Measurements from ENCODE around the gene PEPD.
A peak's percentile ranks its signal among the peaks of the same experiment; 100 is the strongest.

PEPD gene

DNA sequence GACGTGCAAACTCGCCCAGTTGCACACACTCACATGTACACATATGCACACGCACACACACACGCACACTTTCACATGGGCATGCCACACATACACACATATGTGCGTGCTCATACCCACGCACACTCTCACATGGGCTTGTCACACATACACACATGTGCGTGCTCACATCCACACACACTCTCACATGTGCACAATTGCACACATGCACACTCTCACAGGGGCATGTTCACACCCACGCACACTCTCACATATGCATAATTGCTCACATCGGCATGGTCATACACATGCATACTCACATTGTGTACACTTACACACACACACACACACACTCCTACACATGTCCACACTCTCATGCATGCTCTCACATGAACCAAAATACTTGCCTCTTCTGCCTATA, 32.8 kb upstream of the PEPD start:
- no peak for TF ChIP-seq POLR2A (IDR thresholded peaks at IDR 0.05; ENCODE audit: low read depth, low read length)
- FAIRE-seq (no peak), DNase-seq (ENCODE audit: insufficient read length, low spot score) (no peak)

DNA sequence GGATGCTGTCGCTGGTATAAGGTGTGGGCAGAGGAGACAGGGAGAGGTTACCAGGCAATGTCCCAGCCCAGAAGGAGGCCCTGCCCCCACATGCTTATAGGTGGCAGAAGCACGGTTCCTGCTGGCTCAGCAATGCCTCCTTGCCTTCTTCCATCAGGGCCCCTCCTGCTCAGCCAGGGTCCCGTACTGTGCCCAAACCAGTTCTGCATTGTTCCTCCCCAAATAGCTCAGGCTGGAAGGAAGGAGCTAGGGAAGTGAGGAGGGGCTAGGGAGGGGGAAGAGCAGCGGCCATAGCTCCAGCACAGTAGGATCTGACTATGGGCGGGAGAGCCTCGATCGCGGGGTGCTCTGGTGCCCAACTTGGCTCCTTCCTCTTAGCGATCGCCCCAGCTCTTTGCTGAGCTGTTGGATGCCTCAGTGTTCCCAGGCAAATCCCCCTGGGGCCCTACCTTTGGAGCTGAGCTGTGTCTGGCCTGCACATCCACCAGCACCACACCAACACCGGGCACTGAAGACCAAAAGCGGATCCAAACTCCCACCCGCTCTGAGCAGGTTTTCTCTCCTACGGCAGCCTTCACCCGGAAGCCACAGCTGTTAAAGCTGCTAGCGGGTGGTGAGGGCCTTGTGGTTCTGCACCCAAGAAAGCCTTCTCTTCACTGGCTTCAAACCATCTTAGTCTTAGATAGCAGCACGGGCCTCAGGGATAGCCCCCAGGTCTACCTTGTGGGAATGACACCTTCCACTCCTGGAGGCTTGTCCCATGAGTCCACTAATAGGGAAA, 32.1 kb upstream of the PEPD start:
- DNase-seq (ENCODE audit: insufficient read length, low spot score) = no peak
- FAIRE-seq = no peak
- TF ChIP-seq POLR2A (IDR thresholded peaks at IDR 0.05; ENCODE audit: low read depth, low read length) = no peak

DNA sequence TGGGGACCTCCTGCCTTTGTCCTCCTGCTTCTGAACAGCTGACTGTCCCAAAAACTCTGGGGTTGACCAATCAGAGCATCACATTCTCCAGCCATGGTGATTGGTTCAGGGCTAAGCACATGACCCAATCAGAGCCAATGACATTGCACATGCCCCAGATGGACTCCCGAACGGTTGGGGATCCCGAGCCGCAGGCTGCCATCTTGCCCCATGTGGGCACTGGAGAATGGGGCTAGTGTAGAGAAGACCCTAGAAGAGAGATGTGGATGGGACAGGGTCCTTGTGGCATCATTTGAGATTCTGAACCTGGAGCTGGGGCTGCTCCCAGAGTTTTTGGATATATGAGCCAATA, 31.3 kb upstream of the PEPD start:
- FAIRE-seq = no peak
- TF ChIP-seq POLR2A (IDR thresholded peaks at IDR 0.05; ENCODE audit: low read depth, low read length) = no peak
- DNase-seq (ENCODE audit: insufficient read length, low spot score) = no peak

DNA sequence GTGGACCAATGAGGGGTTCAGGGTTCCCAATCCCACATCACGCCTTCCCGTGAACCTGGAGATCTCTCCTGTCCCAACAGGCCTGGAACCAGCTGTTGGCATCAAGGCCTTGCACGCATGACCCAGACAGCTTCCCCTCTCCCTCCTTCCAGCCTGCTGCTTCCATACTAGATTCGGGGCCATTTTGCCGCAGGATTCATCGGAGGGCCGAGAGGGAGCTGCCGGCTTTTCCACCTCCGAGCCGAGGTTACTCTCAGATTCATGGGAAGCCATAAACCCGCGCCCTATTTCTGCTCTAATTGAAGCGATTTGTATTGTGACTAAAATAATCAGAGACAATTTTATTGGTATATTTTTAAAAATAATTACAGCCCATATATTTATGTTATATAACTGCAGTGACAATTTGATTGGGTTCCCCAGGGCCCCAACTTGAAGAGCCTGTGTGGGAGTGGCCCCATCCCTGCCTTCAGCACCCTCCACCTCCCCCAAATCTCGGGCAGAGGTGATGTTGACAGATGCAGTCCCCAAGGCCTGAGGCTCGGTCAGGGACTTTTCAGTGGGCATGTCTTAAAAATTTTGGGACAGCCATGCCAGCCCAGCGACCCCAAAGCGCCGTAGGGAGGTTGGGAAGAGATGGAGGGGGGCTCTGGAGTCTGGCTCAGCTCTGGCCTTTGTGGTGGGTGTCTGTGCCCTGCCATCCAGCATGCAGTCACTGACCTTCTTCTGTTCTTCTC, 30.8 kb upstream of the PEPD start:
- TF ChIP-seq POLR2A (IDR thresholded peaks at IDR 0.05; ENCODE audit: low read depth, low read length) = no peak
- no peak for FAIRE-seq
- DNase-seq (ENCODE audit: insufficient read length, low spot score) = no peak

DNA sequence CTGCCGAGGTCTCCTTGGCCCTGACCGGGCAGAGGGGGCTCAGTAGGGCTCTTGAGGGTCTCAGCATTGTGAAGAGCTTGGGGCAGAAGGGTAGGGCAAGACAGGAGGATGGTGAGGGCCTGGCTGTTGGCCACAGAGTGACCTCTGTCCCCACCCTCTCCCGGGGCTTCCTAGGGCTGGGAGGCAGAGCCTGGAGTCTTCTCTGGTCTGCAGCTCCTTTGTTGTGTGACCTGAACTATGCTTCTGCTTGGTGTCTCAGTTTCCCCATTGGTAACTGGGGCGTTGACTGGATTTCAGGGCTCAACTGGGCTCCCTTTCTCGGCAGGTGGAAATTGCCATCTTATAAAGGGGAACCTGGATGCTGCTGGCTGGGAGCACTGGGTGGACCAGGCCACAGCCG, 30.1 kb upstream of the PEPD start:
- no peak for TF ChIP-seq POLR2A (IDR thresholded peaks at IDR 0.05; ENCODE audit: low read depth, low read length)
- FAIRE-seq (no peak), DNase-seq (ENCODE audit: insufficient read length, low spot score) (no peak)

DNA sequence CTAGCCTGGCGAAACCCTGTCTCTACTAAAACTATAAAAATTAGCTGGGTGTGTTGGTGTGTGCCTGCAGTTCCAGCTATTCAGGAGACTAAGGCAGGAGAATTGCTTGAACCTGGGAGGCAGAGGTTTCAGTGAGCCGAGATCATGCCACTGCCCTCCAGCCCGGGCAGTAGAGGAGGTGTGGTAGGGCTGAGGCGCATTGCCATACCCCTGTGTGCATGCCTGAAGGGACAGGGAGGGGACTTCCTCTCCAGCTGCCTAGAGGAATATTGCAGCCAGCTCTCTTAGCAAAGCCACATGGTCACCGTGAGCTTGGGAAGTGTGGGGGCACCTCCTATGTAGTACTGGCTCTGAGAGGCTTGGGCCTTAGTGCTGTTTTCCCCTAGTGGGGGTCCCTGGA, 29.2 kb upstream of the PEPD start:
- FAIRE-seq = no peak

DNA sequence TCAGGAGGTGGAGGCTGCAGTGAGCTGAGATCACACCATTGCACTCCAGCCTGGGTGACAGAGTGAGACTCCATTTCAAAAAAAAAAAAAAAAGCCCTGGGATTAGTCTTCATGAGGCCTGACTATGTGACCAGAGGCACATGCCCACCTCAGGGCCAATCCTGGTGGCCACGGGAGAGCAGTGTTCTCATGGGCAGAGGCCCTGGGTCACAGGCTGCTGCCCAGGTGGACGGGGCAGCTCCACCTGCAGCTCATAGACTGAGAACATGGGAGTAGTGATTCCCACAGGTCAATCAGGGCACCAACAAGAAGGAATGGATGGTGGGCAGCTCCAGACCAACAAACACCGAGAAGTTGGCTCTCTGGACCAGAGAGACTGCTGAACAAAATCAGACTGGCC, 26.1 kb upstream of the PEPD start:
- DNase-seq (ENCODE audit: insufficient read length, low spot score) (no peak), FAIRE-seq (no peak)
- TF ChIP-seq POLR2A (IDR thresholded peaks at IDR 0.05; ENCODE audit: low read depth, low read length) = no peak

More for the DNA sequence above, 29.2 kb upstream of the PEPD start:
- no peak for DNase-seq (ENCODE audit: insufficient read length, low spot score)
- no peak for TF ChIP-seq POLR2A (IDR thresholded peaks at IDR 0.05; ENCODE audit: low read depth, low read length)

DNA sequence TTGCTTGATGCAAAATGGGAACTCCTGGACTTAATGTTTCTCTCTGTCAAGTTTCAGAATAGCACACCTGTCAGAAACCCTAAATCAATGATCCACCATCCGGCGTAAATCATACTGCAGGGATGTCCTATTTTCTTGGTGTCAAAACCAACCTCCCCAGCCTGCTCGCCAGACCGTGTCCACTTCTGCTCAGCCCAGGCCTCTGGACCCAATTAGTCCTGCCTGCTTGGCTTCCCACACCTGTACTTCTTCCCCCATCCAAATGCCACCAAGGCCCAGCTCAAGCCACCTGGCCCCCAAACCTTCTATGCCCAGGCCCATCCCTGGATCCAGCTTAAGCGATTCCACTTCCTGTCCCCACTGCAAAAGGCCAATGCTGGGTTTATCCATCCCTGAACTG, 25.1 kb upstream of the PEPD start:
- DNase-seq (ENCODE audit: insufficient read length, low spot score) (no peak), FAIRE-seq (no peak)
- no peak for TF ChIP-seq POLR2A (IDR thresholded peaks at IDR 0.05; ENCODE audit: low read depth, low read length)

DNA sequence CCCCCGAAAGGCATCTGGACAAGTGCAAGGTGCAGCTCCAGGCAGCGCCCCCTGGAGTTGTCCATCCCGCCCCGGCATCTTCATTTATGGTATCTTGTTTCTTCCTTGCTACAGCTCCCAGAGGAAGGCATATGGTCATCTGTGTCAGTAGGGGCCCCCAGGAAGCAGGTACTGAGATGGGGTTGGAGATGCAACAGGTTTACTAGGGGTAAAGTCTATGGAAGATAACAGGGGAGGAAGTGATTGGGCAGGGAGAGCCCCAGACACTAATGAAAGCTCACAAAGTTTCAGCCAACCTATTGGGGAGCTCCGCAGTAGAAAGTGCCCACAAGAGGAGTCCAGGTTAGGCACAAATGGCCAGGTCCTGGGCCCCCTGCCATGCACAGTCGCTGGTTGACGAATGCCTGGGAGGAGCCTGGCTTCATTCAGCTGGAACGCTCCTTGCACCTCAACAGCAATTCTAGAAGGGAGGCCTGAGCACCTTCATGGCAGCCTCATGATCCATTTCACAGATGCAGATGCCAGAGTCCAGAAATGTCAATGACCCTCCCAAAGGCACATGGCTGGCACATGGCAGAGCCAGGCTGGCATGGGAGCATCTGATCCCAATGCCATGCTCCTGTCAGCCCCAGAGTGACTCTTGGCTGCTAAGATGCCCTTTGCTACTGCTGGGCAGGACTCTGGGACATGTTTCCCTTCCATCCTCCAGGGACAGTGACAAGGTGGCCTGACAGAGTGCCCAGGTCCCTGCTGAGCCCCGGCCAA, 23.8 kb upstream of the PEPD start:
- DNase-seq (ENCODE audit: insufficient read length, low spot score) (no peak), FAIRE-seq (no peak)
- TF ChIP-seq POLR2A (IDR thresholded peaks at IDR 0.05; ENCODE audit: low read depth, low read length) = no peak

DNA sequence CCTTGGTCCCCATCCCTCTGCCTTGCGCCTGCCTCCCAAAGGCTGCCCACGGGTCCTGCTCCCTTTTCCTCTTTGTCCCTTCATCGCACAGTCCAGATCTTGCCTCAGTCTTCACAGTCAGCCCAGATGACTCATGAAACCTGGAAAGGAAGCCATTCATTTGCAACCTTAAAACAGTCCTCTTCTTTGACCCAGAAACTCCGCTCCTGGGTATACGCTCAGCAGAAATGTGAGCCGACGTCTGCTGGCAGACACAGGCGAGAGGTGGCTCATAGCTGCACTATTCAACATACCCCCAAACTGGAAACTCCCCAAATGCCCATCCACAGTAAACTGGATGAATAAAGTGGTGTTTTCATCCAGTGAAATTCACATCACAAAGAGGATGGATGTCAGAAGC, 13.6 kb upstream of the PEPD start:
- peak; percentile 69 for DNase-seq (ENCODE audit: insufficient read length, low spot score)
- FAIRE-seq = no peak
- no peak for TF ChIP-seq POLR2A (IDR thresholded peaks at IDR 0.05; ENCODE audit: low read depth, low read length)

DNA sequence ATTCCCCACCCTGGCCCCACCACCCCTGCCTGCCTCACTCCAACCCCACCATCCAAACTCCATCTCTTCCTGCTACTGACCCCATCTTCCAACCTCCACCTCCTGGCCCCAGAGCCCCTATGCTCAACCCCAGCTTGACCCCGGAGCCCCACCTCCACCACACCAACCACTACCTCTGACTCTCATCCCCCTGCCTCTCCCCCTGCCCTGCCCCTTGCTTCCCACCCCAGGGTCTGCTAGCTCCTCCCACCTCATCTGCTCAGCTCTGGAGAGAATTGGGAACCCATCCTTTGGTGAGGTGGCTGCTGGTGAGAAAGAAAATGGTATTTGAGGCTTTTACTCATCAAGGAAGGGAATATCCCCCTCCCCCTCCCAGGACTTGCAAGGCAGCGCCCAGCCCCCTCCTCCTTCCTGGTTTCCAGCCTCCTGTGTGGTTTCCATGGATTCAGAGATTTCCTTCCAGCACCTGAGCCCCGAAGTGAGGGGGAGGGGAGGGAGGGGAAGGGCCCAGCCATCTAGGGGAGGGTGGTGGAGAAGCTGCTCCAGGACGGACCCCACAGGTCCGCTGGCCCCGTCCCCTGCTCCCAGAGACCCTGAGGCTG, 11.4 kb upstream of the PEPD start:
- TF ChIP-seq POLR2A (IDR thresholded peaks at IDR 0.05; ENCODE audit: low read depth, low read length) = no peak

DNA sequence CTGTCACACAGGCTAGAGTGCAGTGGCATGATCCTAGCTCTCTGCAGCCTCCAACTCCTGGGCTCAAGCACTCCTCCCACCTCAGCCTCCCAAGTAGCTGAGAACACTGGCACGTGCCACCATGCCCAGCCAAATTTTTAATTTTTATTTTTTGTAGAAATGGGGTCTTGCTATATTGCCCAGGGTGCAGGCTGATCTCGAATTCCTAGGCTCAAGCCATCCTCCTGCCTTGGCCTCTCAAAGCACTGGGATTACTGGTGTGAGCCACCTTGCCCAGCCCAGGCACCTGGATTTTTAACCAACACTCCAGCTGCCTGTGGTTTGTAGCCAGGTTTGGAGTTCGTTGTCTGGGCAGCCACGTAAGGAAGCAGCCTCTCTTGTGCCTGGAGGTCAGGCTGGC, 9.3 kb upstream of the PEPD start:
- no peak for DNase-seq (ENCODE audit: insufficient read length, low spot score)
- no peak for TF ChIP-seq POLR2A (IDR thresholded peaks at IDR 0.05; ENCODE audit: low read depth, low read length)
- FAIRE-seq = no peak

More for the DNA sequence above, 11.4 kb upstream of the PEPD start:
- no peak for DNase-seq (ENCODE audit: insufficient read length, low spot score)
- FAIRE-seq = no peak

DNA sequence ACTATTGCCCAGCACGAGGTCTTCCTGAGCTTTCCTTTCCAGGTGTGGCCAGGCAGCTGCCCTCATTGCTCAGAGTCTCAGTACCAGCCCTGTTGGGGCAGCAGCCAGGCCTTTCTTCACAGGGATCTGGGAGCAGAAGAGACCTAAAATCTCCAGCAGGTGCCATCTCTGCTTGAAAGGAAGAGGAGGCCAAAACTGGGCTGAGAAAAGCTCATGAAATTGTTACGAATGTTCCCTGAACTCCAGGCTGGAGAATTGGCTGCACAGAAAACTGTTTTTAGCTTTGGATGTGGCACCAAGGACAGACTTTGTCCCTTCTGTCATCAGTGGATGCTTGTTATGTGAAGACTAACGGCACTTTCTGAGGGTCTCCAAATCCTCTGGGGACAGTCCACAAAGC, 8.7 kb upstream of the PEPD start:
- no peak for FAIRE-seq
- no peak for TF ChIP-seq POLR2A (IDR thresholded peaks at IDR 0.05; ENCODE audit: low read depth, low read length)
- no peak for DNase-seq (ENCODE audit: insufficient read length, low spot score)

DNA sequence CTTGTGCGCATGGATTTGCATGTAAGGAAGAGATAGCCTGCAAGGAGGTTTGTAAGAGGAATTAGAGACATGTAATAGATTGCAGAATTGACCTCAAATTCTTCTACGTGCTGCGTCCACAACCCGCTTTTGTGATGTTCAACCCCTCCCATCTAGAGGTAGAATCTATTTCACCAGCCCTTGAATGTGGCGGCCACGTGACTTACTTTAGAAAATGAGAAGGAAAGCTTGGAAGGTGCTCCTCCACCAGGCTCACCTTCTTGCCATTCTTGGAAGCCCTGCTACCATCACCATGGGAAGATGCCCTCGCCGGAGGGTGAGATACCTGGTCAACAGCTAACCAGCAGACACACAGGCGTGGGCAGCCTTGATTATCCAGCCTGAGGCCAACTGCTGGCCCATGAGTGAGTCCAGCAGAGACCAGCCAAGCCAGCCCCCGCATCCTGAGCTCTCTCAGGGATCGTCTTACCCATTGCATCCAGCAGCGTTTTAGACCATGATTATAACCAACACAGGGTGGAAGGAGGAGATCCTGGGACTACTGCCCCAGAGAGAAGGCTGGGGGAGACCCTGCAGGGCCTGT, 7.6 kb upstream of the PEPD start:
- TF ChIP-seq POLR2A (IDR thresholded peaks at IDR 0.05; ENCODE audit: low read depth, low read length) = no peak
- DNase-seq (ENCODE audit: insufficient read length, low spot score) (no peak), FAIRE-seq (no peak)
